ENCODE results near the gene SFI1. TPM values are rescaled to one million over a fixed set of nuclear protein-coding genes. Genes with fewer than 3 reads are reported as not detected.
A peak's percentile ranks its signal among the peaks of the same experiment; 100 is the strongest.
"Not testable (repeated sequence)": the region's sequence is repeated elsewhere in the genome, so short reads cannot be mapped to it uniquely, and the experiment has no call there.

SFI1 gene
- total RNA-seq, 2 experiments from 2014 or later: 221 to 234 TPM

GRCh38 chr22:31475800-31476199 is 20.5 kb upstream of the SFI1 start:
- Mint-ChIP-seq H3K27ac (peak overlapping the region; percentile 5), H3K36me3 (ENCODE audit: low read depth) (peaks cover 54% of the 10 kb centered on the region), H3K4me1 (peaks cover 29% of the 10 kb centered on the region), H3K27me3 (no peaks in the 10 kb centered on the region), H3K9me3 (ENCODE audit: low read depth) (no peaks in the 10 kb centered on the region), H3K4me3 (no peak overlapping the region)
- CTCF ChIA-PET: no interaction called here
- intact Hi-C loops (cut with DNase I, micrococcal nuclease): no loop called here
- POLR2A ChIA-PET: interaction anchor here (0.7 kb wide), 1 partner anchor 58 kb away, joined by 3 read pairs; no protein-coding TSS in a partner anchor
- no peak for DNase-seq
- ATAC-seq: peak; percentile 51

DNA sequence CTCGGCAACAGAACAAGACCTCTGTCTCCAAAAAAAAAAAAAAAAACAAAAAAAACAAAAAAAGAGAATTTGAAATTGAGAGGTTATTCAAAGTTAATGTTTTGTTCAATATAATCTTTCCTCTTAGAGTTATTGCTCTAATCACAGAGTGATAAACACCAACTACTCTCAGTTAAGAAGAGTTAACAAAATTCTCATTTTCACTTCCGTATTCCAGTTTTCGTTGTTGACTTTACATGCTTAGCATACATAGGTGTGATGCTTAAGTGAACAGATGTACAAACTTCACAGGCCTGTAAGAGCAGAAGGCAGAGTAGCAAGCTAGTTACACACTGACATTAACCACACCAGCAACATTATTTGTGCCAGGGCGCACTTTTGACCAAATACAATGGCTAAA is 19.0 kb upstream of the SFI1 start:
- peaks cover 23% of the 10 kb centered on the region for H3K4me1 Mint-ChIP-seq
- DNase-seq (no peak), ATAC-seq (no peak)
- no peaks in the 10 kb centered on the region for H3K9me3 Mint-ChIP-seq (ENCODE audit: low read depth)
- peaks cover 57% of the 10 kb centered on the region for H3K36me3 Mint-ChIP-seq (ENCODE audit: low read depth)
- POLR2A ChIA-PET: interaction anchor here (0.7 kb wide), 1 partner anchor 133 kb away, joined by 3 read pairs; no protein-coding TSS in a partner anchor
- intact Hi-C loops (cut with DNase I, micrococcal nuclease): no loop called here
- no peak overlapping the region for H3K4me3 Mint-ChIP-seq
- CTCF ChIA-PET: no interaction called here
- no peak overlapping the region for H3K27ac Mint-ChIP-seq
- no peaks in the 10 kb centered on the region for H3K27me3 Mint-ChIP-seq

DNA sequence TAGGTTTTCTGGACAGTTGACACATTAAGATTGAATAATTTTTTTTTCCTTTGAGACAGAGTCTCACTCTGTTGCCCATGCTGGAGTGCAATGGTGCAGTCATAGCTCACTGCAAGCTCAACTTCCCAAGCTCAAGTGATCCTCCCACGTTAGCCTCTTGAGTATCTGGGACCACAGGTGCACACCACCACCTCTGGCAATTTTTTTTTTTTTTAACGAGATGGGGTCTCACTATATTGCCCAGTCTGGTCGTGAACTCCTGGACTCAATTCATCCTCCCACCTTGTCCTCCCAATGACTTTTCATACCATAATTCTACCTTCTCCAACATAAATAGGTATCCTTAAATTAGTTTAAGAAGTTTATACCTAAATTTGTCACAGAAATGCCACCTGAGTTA is 15.2 kb upstream of the SFI1 start:
- CTCF ChIA-PET: interaction anchor here (0.6 kb wide), 1 partner anchor 148 kb away, joined by 3 read pairs; no protein-coding TSS in a partner anchor
- ATAC-seq: no peak
- H3K36me3 Mint-ChIP-seq (ENCODE audit: low read depth): peaks cover 74% of the 10 kb centered on the region
- no peak overlapping the region for H3K27ac Mint-ChIP-seq
- POLR2A ChIA-PET: interaction anchor here (0.6 kb wide), 1 partner anchor 183 kb away, joined by 4 read pairs; no protein-coding TSS in a partner anchor
- intact Hi-C loops (cut with DNase I, micrococcal nuclease): no loop called here
- H3K4me3 Mint-ChIP-seq: no peak overlapping the region
- no peaks in the 10 kb centered on the region for H3K27me3 Mint-ChIP-seq
- no peaks in the 10 kb centered on the region for H3K9me3 Mint-ChIP-seq (ENCODE audit: low read depth)
- DNase-seq: no peak
- peaks cover 33% of the 10 kb centered on the region for H3K4me1 Mint-ChIP-seq

DNA sequence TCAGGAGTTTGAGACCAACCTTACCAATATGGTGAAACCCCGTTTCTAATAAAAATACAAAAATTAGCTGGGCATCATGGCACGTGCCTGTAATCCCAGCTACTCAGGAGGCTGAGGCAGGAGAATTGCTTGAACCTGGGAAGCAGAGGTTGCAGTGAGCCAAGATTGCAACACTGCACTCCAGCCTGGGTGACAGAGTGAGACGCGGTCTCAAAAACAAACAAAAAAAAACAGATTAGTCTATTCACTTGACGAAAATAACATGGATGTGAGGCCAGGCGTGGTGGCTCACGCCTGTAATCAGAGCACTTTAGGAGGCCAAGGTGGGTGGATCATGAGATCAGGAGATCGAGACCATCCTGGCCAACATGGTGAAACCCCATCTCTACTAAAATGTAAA is 13.9 kb upstream of the SFI1 start:
- DNase-seq; H3K4me3 Mint-ChIP-seq; H3K9me3 Mint-ChIP-seq (ENCODE audit: low read depth); H3K27ac Mint-ChIP-seq; H3K27me3 Mint-ChIP-seq; ATAC-seq; intact Hi-C loops (cut with DNase I, micrococcal nuclease); POLR2A ChIA-PET: not testable (repeated sequence)
- Mint-ChIP-seq H3K36me3 (ENCODE audit: low read depth) (peaks cover 77% of the 10 kb centered on the region), H3K4me1 (peaks cover 29% of the 10 kb centered on the region)
- CTCF ChIA-PET: interaction anchor here (1.2 kb wide), 1 partner anchor 10 kb away, joined by 3 read pairs; no protein-coding TSS in a partner anchor

DNA sequence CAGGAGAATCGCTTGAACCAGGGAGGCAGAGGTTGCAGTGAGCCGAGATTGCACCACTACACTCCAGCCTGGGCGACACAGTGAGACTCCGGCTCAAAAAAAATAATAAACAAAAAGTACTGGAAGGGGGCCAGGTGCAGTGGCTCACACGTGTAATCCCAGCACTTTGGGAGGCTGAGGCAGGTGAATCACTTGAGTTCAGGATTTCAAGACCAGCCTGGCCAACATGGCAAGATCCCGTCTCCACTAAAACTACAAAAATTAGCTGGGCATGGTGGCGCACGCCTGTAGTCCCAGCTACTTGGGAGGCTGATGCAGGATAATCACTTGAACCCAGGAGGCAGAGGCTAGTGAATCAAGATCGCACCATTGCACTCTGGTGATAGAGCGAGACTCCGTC is 10.0 kb upstream of the SFI1 start:
- H3K27me3 Mint-ChIP-seq; DNase-seq; H3K9me3 Mint-ChIP-seq (ENCODE audit: low read depth); H3K27ac Mint-ChIP-seq; H3K4me3 Mint-ChIP-seq; ATAC-seq; intact Hi-C loops (cut with DNase I, micrococcal nuclease); POLR2A ChIA-PET: not testable (repeated sequence)
- CTCF ChIA-PET: interaction anchor here (0.6 kb wide), 1 partner anchor 34 kb away, joined by 3 read pairs; no protein-coding TSS in a partner anchor
- peaks cover 37% of the 10 kb centered on the region for H3K4me1 Mint-ChIP-seq
- peaks cover 61% of the 10 kb centered on the region for H3K36me3 Mint-ChIP-seq (ENCODE audit: low read depth)

GRCh38 chr22:31486951-31487350 is 9.4 kb upstream of the SFI1 start:
- H3K27ac Mint-ChIP-seq: peak overlapping the region; percentile 53
- intact Hi-C loops (cut with DNase I, micrococcal nuclease): no loop called here
- ChIA-PET CTCF (no interaction called here), POLR2A (no interaction called here)
- H3K4me1 Mint-ChIP-seq: peaks cover 41% of the 10 kb centered on the region
- ATAC-seq (no peak), DNase-seq (no peak)
- no peaks in the 10 kb centered on the region for H3K27me3 Mint-ChIP-seq
- no peak overlapping the region for H3K4me3 Mint-ChIP-seq
- no peaks in the 10 kb centered on the region for H3K9me3 Mint-ChIP-seq (ENCODE audit: low read depth)
- peaks cover 56% of the 10 kb centered on the region for H3K36me3 Mint-ChIP-seq (ENCODE audit: low read depth)

DNA sequence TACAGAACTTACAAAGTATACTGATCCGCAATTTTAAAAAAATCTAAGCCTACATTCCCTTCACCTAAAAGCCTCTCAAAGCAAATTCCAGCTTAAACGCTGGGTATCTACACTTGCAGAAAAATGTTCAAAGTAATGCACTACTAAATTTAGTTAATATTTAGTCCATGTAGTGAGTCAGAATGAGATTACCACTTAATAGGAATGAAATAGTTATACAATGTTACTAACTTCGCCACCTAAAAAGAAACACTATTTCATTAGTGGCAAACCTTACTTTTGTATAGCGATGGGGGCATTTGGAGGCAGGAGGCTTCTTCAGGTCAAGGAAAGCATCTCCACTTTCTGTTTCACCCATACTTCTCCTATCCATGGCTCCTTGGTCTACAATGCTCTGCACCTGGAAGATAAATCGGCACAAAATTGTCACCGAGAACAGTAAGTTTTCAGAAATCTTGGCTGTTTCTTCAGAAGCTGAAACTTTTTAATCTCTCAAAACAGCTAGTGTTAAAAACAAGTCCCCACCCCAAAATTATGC is 7.9 kb upstream of the SFI1 start:
- DNase-seq: no peak
- CTCF ChIA-PET: interaction anchor here (0.9 to 1.4 kb wide), 4 partner anchors 16 to 142 kb away, joined by 3 to 5 read pairs (median 4); no protein-coding TSS in a partner anchor
- peak overlapping the region; percentile 81 for H3K4me3 Mint-ChIP-seq
- no peaks in the 10 kb centered on the region for H3K9me3 Mint-ChIP-seq (ENCODE audit: low read depth)
- H3K36me3 Mint-ChIP-seq (ENCODE audit: low read depth): peaks cover 45% of the 10 kb centered on the region
- intact Hi-C loops (cut with DNase I, micrococcal nuclease): loop anchor here (2.0 kb wide), 4 partner anchors 48 to 520 kb away; partner anchors contain the start of genes MORC2 (in 1 of the 2) and TUG1 (in 1 of the 2)
- no peak for ATAC-seq
- H3K27me3 Mint-ChIP-seq: no peaks in the 10 kb centered on the region
- peaks cover 45% of the 10 kb centered on the region for H3K4me1 Mint-ChIP-seq
- H3K27ac Mint-ChIP-seq: peak overlapping the region; percentile 80
- POLR2A ChIA-PET: interaction anchor here (0.9 to 1.7 kb wide), 5 partner anchors 9 to 51 kb away, joined by 3 to 6 read pairs (median 3); no protein-coding TSS in a partner anchor

DNA sequence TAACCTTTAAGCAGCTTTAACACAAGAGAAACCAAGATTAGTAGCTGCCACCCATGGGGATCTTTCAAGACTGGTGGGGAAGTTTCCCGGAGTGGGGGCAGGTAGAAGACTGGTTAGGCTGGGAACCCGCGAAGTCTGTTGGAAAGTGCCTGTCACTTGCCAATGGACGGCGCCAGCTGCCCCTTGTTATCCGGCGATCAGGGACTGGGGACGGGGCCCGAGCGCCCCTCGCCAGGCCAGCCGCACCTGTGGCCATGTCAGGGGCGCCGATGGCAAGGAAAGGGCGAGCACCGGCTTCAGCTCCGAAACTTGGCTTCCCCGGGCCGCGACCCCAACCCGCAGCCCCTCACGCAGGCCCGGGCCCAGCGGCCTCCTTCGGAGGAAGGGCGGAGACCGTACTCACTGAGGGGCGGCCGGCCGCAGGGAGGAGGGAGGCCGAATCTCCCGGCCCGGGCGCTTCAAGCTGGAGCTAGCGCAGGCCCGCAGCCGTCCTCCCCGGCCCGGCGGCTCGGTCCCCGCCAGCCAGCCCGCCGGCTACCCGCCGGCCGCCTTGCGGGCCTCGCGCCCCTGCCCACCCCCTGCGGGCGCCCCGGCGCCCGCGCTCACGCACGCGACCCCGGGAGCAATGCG is 7.2 kb upstream of the SFI1 start:
- H3K27me3 Mint-ChIP-seq: no peaks in the 10 kb centered on the region
- intact Hi-C loops (cut with DNase I, micrococcal nuclease): loop anchor here (1.0 to 2.0 kb wide), 7 partner anchors 8 to 520 kb away; partner anchors contain the start of genes MORC2 (in 1 of the 2) and TUG1 (in 1 of the 2)
- peak overlapping the region; percentile 86 for H3K4me3 Mint-ChIP-seq
- ATAC-seq: peak; percentile 8
- peaks cover 48% of the 10 kb centered on the region for H3K4me1 Mint-ChIP-seq
- peaks cover 42% of the 10 kb centered on the region for H3K36me3 Mint-ChIP-seq (ENCODE audit: low read depth)
- H3K9me3 Mint-ChIP-seq (ENCODE audit: low read depth): no peaks in the 10 kb centered on the region
- DNase-seq: peak; percentile 63
- ChIA-PET CTCF (interaction anchor here (0.9 to 1.4 kb wide), 4 partner anchors 16 to 141 kb away, joined by 3 to 5 read pairs (median 4); no protein-coding TSS in a partner anchor), POLR2A (interaction anchor here (0.9 to 1.7 kb wide), 5 partner anchors 8 to 50 kb away, joined by 3 to 6 read pairs (median 3); no protein-coding TSS in a partner anchor)
- H3K27ac Mint-ChIP-seq: peak overlapping the region; percentile 80

GRCh38 chr22:31489632-31490495 is 6.5 kb upstream of the SFI1 start, which contains the start of gene EIF4ENIF1:
Gene EIF4ENIF1 (minus strand): TSS chr22:31489842. CDS start chr22:31488718, 1,124 bp downstream.
- Mint-ChIP-seq H3K9me3 (ENCODE audit: low read depth) (no peaks in the 10 kb centered on the region), H3K27ac (peak within 1 kb of the TSS; percentile 99), H3K4me3 (peak within 1 kb of the TSS; percentile 86), H3K27me3 (no peaks in the 10 kb centered on the region), H3K4me1 (peaks cover 46% of the 10 kb centered on the region), H3K36me3 (ENCODE audit: low read depth) (peaks cover 37% of the 10 kb centered on the region)
- ChIA-PET POLR2A (interaction anchor here (1.5 to 1.7 kb wide), 3 partner anchors 8 to 50 kb away, joined by 3 to 6 read pairs (median 3); no protein-coding TSS in a partner anchor), CTCF (interaction anchor here (1.4 to 1.5 kb wide), 2 partner anchors 38 to 141 kb away, joined by 4 to 5 read pairs; no protein-coding TSS in a partner anchor)
- peak; percentile 92 for DNase-seq
- intact Hi-C loops (cut with DNase I, micrococcal nuclease): loop anchor here (1.0 to 10.0 kb wide), 9 partner anchors 7 to 521 kb away; partner anchors contain the start of genes DRG1 (in 1 of the 2), MORC2 (in 1 of the 2), TUG1 (in 1 of the 2) and YWHAH (in 1 of the 2)
- peak; percentile 75 for ATAC-seq

DNA sequence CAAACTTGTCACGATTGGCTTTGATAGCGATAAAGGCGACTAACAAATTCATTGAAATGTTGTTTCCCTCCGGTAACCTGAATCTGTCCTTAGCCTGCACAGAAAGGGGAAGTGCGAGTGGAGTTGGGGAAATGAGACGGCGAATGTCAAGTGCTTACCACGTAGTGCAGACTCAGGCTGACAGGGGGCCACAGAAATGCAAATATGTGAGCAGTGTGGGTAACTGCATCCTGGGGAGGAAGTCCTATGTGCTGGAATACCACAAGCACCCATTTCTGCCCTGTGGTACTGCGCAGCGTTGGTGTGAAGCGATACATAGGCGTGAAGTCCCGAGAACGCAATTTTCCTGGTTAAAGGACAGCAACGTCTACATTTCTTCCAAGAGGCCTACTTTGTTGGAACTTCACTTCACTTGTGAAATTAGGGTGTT is 5.8 kb upstream of the SFI1 start:
- Mint-ChIP-seq H3K4me1 (peaks cover 42% of the 10 kb centered on the region), H3K27me3 (no peaks in the 10 kb centered on the region), H3K9me3 (ENCODE audit: low read depth) (no peaks in the 10 kb centered on the region), H3K36me3 (ENCODE audit: low read depth) (peaks cover 31% of the 10 kb centered on the region), H3K27ac (peak overlapping the region; percentile 99), H3K4me3 (peak overlapping the region; percentile 86)
- CTCF ChIA-PET: interaction anchor here (1.5 kb wide), 1 partner anchor 39 kb away, joined by 4 read pairs; no protein-coding TSS in a partner anchor
- peak; percentile 70 for DNase-seq
- ATAC-seq: peak; percentile 66
- POLR2A ChIA-PET: no interaction called here
- intact Hi-C loops (cut with DNase I, micrococcal nuclease): loop anchor here in 1 of 2 experiments (1.0 to 10.0 kb wide), 2 partner anchors 91 to 454 kb away; partner anchors contain the start of genes DRG1 and YWHAH

All from activated CD4-positive, alpha-beta T cell treated with anti-CD3 and anti-CD28 coated beads for 36 hours (primary cell).